Lower leg skin (tissue), 4 donors: ENCODE data around the gene MTMR12. TPM values are rescaled to one million over a fixed set of nuclear protein-coding genes. Genes with fewer than 3 reads are reported as not detected.
"Not testable (repeated sequence)": the region's sequence is repeated elsewhere in the genome, so short reads cannot be mapped to it uniquely, and the experiment has no call there.

ENCODE experiments used
- DNase-seq, 2 donors: peaks; one replicate each; pipeline ENCODE4 v3.0.0-alpha.2; 2019; ENCODE audit warnings: low spot score in 2 of 2
- H3K4me3 ChIP-seq: fragments of 200-600 bp; sonication (generic); 2 replicates; pipeline ENCODE4 v1.5.1; 2017; ENCODE audit warnings: mild to moderate bottlenecking, low read depth; ENCODE audit not compliant: poor library complexity, severe bottlenecking
- CTCF ChIP-seq, 3 donors: fragments of 450-650 bp; IDR thresholded peaks; one replicate each; pipeline ENCODE4 v1.5.1; 2016; ENCODE audit warnings: antibody characterized with exemption in 3 of 3, mild to moderate bottlenecking in 3 of 3, moderate library complexity in 2 of 3
- POLR2A ChIP-seq, 2 donors: fragments of 450-650 bp; IDR thresholded peaks; one replicate each; pipeline ENCODE4 v1.6.1; 2016 to 2017; ENCODE audit warnings: antibody characterized with exemption in 2 of 2, mild to moderate bottlenecking in 1 of 2, moderate library complexity in 1 of 2
- WGBS, 2 donors: methylation state at CpG; one replicate each; pipeline ENCODE4 v1.1.5; 2018; 5-methylcytosine and 5-hydroxymethylcytosine counted together
- intact Hi-C: fragments of 100-400 bp; cut with DNase I; formaldehyde crosslinking; loops from one replicate; pipeline ENCODE4 v1.15.0; 2023; ENCODE audit warnings: low total_unique reads
- total RNA-seq, 4 donors: library from RNA; depleted of rRNA; stranded (reverse); fragments of >200 nt; gene quantifications; one replicate each; pipeline ENCODE4 v1.1.0, GENCODE V29; 2016

MTMR12 gene
- total RNA-seq, 4 donors from 2014 or later = 23.1 to 36.2 (median 33.4) TPM

GRCh38 chr5:32283539-32284377, 29.0 kb downstream of the MTMR12 start:
- TF ChIP-seq CTCF (IDR thresholded peaks at IDR 0.05) (no peak), POLR2A (IDR thresholded peaks at IDR 0.05) (no peak)
- intact Hi-C loops = loop anchor here (1.0 kb wide), 1 partner anchor 8 kb away; no protein-coding TSS in a partner anchor
- no peak overlapping the region for H3K4me3 ChIP-seq
- WGBS, 2 donors = 89 to 92% methylated on average over 9 of the region's 9 CpGs
- DNase-seq = no peak

GRCh38 chr5:32283061-32283460, 29.7 kb downstream of the MTMR12 start:
- TF ChIP-seq CTCF (IDR thresholded peaks at IDR 0.05) (no peak), POLR2A (IDR thresholded peaks at IDR 0.05) (no peak)
- intact Hi-C loops = loop anchor here (1.0 kb wide), 1 partner anchor 8 kb away; no protein-coding TSS in a partner anchor
- 69% methylated on average over 1 of the region's 1 CpG for WGBS, 2 donors
- DNase-seq = no peak
- no peak overlapping the region for H3K4me3 ChIP-seq

- DNase-seq = no peak
- intact Hi-C loops = loop anchor here (1.0 kb wide), 1 partner anchor 9 kb away; no protein-coding TSS in a partner anchor
- H3K4me3 ChIP-seq = no peak overlapping the region
- TF ChIP-seq POLR2A (IDR thresholded peaks at IDR 0.05) (no peak), CTCF (IDR thresholded peaks at IDR 0.05) (no peak)
- WGBS, 2 donors = 85 to 89% methylated on average over 6 of the region's 6 CpGs
Observed at GRCh38 chr5:32282633-32283032, 30.1 kb downstream of the MTMR12 start.

GRCh38 chr5:32281378-32282133, 31.2 kb downstream of the MTMR12 start:
- DNase-seq, intact Hi-C loops, H3K4me3 ChIP-seq: not testable (repeated sequence)
- WGBS, 2 donors = 88 to 94% methylated on average over 11 of the region's 11 CpGs

GRCh38 chr5:32280656-32281081, 32.1 kb downstream of the MTMR12 start:
- no peak for TF ChIP-seq POLR2A (IDR thresholded peaks at IDR 0.05)
- TF ChIP-seq CTCF (IDR thresholded peaks at IDR 0.05) = no peak
- WGBS, 2 donors = 87% methylated on average over 5 of the region's 5 CpGs
- DNase-seq = no peak
- H3K4me3 ChIP-seq = no peak overlapping the region
- intact Hi-C loops = no loop called here

- TF ChIP-seq CTCF (IDR thresholded peaks at IDR 0.05) (no peak), POLR2A (IDR thresholded peaks at IDR 0.05) (no peak)
- 98% methylated on average over 3 of the region's 3 CpGs for WGBS, 2 donors
- intact Hi-C loops = no loop called here
- DNase-seq = no peak
- no peak overlapping the region for H3K4me3 ChIP-seq
Observed at GRCh38 chr5:32279786-32280185, 33.0 kb downstream of the MTMR12 start.
